Activated naive CD8-positive, alpha-beta T cell treated with anti-CD3 and anti-CD28 coated beads, Interleukin-2, amount 10 ng/mL, durations not matched to agents 7 days and 5 days (primary cell): Measurements from ENCODE around the gene TSC22D2. TPM values are rescaled to one million over a fixed set of nuclear protein-coding genes. Genes with fewer than 3 reads are reported as not detected.

ENCODE experiments used
- ATAC-seq: fragments of 150-1000 bp; cut with Tn5 transposase; one replicate; pipeline ENCODE4 v1.10.0; 2021; ENCODE audit warnings: low read depth, moderate library complexity
- POLR2A ChIA-PET: fragments of 350-600 bp; sonication (Branson Sonifier 250); formaldehyde crosslinking; loops from one replicate; lab custom pipeline; 2021; ENCODE audit warnings: antibody characterized with exemption; lab: Charles Lee
- DNase-seq: peaks from one replicate; pipeline ENCODE4 v3.0.0; 2021
- H3K27ac Mint-ChIP-seq: one replicate; pipeline ENCODE4 v1.8.0; 2022; ENCODE audit warnings: mild to moderate bottlenecking, mixed read lengths
- H3K27me3 Mint-ChIP-seq: one replicate; pipeline ENCODE4 v1.8.0; 2022; ENCODE audit warnings: mild to moderate bottlenecking, moderate library complexity, mixed read lengths
- H3K36me3 Mint-ChIP-seq: one replicate; pipeline ENCODE4 v1.8.0; 2021; ENCODE audit warnings: mild to moderate bottlenecking, mixed read lengths
- H3K4me1 Mint-ChIP-seq: one replicate; pipeline ENCODE4 v1.8.0; 2021; ENCODE audit warnings: mixed read lengths
- H3K4me3 Mint-ChIP-seq: one replicate; pipeline ENCODE4 v1.8.0; 2022; ENCODE audit warnings: mild to moderate bottlenecking, moderate library complexity, mixed read lengths
- H3K9me3 Mint-ChIP-seq: one replicate; pipeline ENCODE4 v1.8.0; 2021; ENCODE audit warnings: mixed read lengths
- total RNA-seq, 2 experiments: library from RNA; stranded (reverse); gene quantifications; one replicate each; pipeline ENCODE4 v1.2.3, GENCODE V29; 2021

TSC22D2 gene
- total RNA-seq, 2 experiments from 2014 or later, result 15.5 to 15.8 TPM

DNA sequence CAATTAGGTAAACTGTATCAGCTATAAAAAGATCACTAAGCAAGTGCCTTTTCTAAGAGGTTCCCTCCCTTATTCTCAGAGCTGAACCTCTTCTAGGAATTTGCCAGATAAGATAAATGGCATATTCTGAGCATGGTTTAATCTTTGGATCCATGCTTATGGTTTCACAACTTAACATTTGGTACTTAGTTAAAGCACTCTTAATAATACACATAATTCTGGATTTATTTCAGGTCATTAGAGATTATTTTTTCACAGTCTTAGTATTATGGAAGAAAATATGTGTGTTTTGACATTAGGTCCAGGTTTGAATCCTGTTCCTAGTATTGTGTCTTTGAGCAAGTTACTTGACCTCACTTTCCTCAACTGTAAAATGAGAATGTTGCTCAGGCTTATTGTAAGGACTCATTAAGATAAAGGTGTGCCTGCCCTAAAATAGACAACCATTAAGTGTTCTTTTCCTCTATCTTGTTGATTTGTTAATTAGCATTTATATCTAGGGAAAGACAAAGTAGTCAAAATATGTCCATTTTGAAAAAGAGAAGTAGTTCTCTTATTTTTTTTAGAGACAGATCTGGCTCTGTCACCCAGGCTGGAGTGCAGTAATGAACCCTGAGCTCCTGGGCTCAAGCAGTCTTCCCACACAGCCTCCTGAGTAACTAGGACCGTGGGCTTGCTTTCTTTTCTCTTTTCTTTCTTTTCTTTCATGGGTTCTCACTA is 43.4 kb downstream of the TSC22D2 start:
- H3K4me1 Mint-ChIP-seq, result peaks cover 3% of the 10 kb centered on the region
- no peaks in the 10 kb centered on the region for H3K9me3 Mint-ChIP-seq
- POLR2A ChIA-PET, result no interaction called here
- no peak for DNase-seq
- no peak for ATAC-seq
- H3K4me3 Mint-ChIP-seq, result no peak overlapping the region
- H3K27me3 Mint-ChIP-seq, result no peaks in the 10 kb centered on the region
- peaks cover 3% of the 10 kb centered on the region for H3K36me3 Mint-ChIP-seq
- H3K27ac Mint-ChIP-seq, result no peak overlapping the region

DNA sequence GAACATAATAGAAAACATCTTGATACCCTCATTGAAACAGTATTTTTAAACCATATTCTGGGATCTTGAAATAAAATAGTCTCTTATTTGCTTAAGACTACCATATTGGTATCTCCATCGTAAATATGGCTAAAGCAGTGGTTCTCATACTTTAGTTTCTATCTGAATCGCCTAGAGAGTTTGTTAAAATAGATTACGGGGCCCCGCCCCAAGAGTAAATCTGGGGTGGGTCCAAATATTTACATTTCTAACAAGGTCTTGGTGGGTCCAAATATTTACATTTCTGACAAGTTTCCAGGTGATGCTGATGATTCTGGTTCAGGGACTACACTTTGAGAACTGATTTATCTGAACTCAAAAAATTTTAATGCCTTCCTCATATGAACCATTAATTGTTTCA is 45.3 kb downstream of the TSC22D2 start:
- Mint-ChIP-seq H3K4me3 (no peak overlapping the region), H3K36me3 (peaks cover 9% of the 10 kb centered on the region), H3K27me3 (no peaks in the 10 kb centered on the region), H3K27ac (no peak overlapping the region), H3K9me3 (no peaks in the 10 kb centered on the region), H3K4me1 (peaks cover 3% of the 10 kb centered on the region)
- no peak for DNase-seq
- POLR2A ChIA-PET, result no interaction called here
- ATAC-seq, result no peak

DNA sequence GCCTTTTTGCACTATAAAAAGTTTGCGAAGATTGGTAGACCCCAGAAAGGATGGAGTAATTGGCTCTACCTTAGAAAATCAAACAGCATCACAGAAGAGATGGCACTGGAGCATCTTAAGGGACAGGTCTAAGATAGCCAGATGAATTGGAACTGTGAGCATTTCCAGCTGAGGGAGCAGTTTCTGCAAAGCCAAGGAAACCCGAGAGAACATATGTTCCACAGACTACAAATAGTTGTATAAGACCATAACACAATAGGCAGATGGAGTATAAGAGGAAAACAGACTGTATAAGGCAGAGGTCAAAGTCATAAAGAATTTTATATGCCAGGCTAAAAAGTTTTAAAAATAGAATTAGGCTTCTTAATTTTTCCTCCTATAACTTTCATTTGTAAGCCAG is 46.0 kb downstream of the TSC22D2 start:
- Mint-ChIP-seq H3K36me3 (peaks cover 14% of the 10 kb centered on the region), H3K27ac (no peak overlapping the region), H3K9me3 (no peaks in the 10 kb centered on the region), H3K27me3 (no peaks in the 10 kb centered on the region), H3K4me3 (no peak overlapping the region), H3K4me1 (peaks cover 3% of the 10 kb centered on the region)
- POLR2A ChIA-PET, result no interaction called here
- DNase-seq (no peak), ATAC-seq (no peak)

DNA sequence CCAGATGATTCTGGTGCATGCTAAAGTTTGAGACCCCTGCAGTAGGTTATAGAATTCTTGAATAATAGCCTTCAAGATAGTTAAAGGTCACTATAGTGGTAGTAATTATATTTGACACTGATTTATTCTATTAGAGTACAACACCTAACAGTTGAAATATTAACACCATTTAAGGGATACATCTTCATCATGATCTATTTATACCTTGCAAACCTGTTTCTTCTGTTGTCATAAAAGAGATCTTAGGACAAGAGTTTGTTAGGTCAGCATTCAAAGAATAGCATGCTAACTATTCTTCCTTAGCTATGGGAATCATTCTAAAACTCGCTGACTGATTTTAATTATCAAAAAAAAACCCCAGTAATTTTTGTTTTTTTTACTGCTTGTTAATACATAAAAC is 46.5 kb downstream of the TSC22D2 start:
- peaks cover 3% of the 10 kb centered on the region for H3K4me1 Mint-ChIP-seq
- no peaks in the 10 kb centered on the region for H3K27me3 Mint-ChIP-seq
- no peak for ATAC-seq
- POLR2A ChIA-PET, result no interaction called here
- DNase-seq, result no peak
- peaks cover 18% of the 10 kb centered on the region for H3K36me3 Mint-ChIP-seq
- no peaks in the 10 kb centered on the region for H3K9me3 Mint-ChIP-seq
- H3K27ac Mint-ChIP-seq, result no peak overlapping the region
- no peak overlapping the region for H3K4me3 Mint-ChIP-seq

GRCh38 chr3:150455341-150455740 is 47.2 kb downstream of the TSC22D2 start:
- POLR2A ChIA-PET, result no interaction called here
- H3K9me3 Mint-ChIP-seq, result no peaks in the 10 kb centered on the region
- DNase-seq (no peak), ATAC-seq (no peak)
- no peak overlapping the region for H3K4me3 Mint-ChIP-seq
- peaks cover 3% of the 10 kb centered on the region for H3K4me1 Mint-ChIP-seq
- H3K27me3 Mint-ChIP-seq, result no peaks in the 10 kb centered on the region
- H3K36me3 Mint-ChIP-seq, result peaks cover 18% of the 10 kb centered on the region
- H3K27ac Mint-ChIP-seq, result no peak overlapping the region

DNA sequence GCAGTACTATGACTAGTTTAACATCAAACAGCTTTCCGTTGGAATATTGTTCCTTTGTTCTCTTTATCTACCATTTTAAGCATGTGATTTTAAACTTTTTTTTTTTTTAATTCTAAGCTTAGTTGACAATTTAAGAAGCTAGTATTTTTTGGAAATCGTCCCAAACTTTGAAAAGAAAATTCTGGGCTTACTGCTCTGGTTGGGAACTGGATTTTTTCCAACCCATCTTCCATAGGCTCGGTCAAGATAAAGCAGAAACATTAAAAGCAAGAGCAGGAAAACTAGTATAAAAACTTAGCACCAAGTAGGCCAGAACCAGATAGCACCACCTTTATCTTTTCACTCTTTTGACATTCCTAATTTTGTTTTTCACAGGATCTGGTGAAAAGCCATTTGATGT is 49.9 kb downstream of the TSC22D2 start:
- H3K4me1 Mint-ChIP-seq, result no peaks in the 10 kb centered on the region
- H3K36me3 Mint-ChIP-seq, result peaks cover 14% of the 10 kb centered on the region
- no peak overlapping the region for H3K27ac Mint-ChIP-seq
- H3K27me3 Mint-ChIP-seq, result no peaks in the 10 kb centered on the region
- H3K9me3 Mint-ChIP-seq, result no peaks in the 10 kb centered on the region
- POLR2A ChIA-PET, result no interaction called here
- ATAC-seq (no peak), DNase-seq (no peak)
- H3K4me3 Mint-ChIP-seq, result no peak overlapping the region

- POLR2A ChIA-PET, result no interaction called here
- Mint-ChIP-seq H3K27me3 (no peaks in the 10 kb centered on the region), H3K27ac (no peak overlapping the region), H3K9me3 (no peaks in the 10 kb centered on the region), H3K4me3 (no peak overlapping the region), H3K36me3 (peaks cover 14% of the 10 kb centered on the region), H3K4me1 (no peaks in the 10 kb centered on the region)
- DNase-seq (no peak), ATAC-seq (no peak)
Measured at GRCh38 chr3:150460484-150460883, 52.4 kb downstream of the TSC22D2 start.

- ATAC-seq, result no peak
- no peak for DNase-seq
- Mint-ChIP-seq H3K4me1 (no peaks in the 10 kb centered on the region), H3K9me3 (no peaks in the 10 kb centered on the region), H3K36me3 (peaks cover 14% of the 10 kb centered on the region), H3K27me3 (no peaks in the 10 kb centered on the region), H3K4me3 (no peak overlapping the region), H3K27ac (no peak overlapping the region)
- POLR2A ChIA-PET, result no interaction called here
Measured at GRCh38 chr3:150461399-150461798, 53.3 kb downstream of the TSC22D2 start.

GRCh38 chr3:150462108-150462507 is 54.0 kb downstream of the TSC22D2 start:
- POLR2A ChIA-PET, result no interaction called here
- Mint-ChIP-seq H3K27me3 (no peaks in the 10 kb centered on the region), H3K4me1 (no peaks in the 10 kb centered on the region), H3K4me3 (no peak overlapping the region), H3K9me3 (no peaks in the 10 kb centered on the region), H3K36me3 (peaks cover 14% of the 10 kb centered on the region), H3K27ac (no peak overlapping the region)
- ATAC-seq (no peak), DNase-seq (no peak)

- POLR2A ChIA-PET, result no interaction called here
- no peaks in the 10 kb centered on the region for H3K4me1 Mint-ChIP-seq
- H3K27ac Mint-ChIP-seq, result no peak overlapping the region
Measured at GRCh38 chr3:150464684-150465083, 56.6 kb downstream of the TSC22D2 start.

GRCh38 chr3:150467381-150467780 is 59.3 kb downstream of the TSC22D2 start:
- no peaks in the 10 kb centered on the region for H3K9me3 Mint-ChIP-seq
- no peaks in the 10 kb centered on the region for H3K27me3 Mint-ChIP-seq
- no peak overlapping the region for H3K27ac Mint-ChIP-seq
- no peaks in the 10 kb centered on the region for H3K4me1 Mint-ChIP-seq
- no peaks in the 10 kb centered on the region for H3K36me3 Mint-ChIP-seq
- ATAC-seq, result no peak
- no peak for DNase-seq
- POLR2A ChIA-PET, result no interaction called here
- no peak overlapping the region for H3K4me3 Mint-ChIP-seq

More at GRCh38 chr3:150464684-150465083, 56.6 kb downstream of the TSC22D2 start:
- no peaks in the 10 kb centered on the region for H3K9me3 Mint-ChIP-seq
- no peaks in the 10 kb centered on the region for H3K27me3 Mint-ChIP-seq
- no peaks in the 10 kb centered on the region for H3K36me3 Mint-ChIP-seq
- no peak for ATAC-seq
- no peak overlapping the region for H3K4me3 Mint-ChIP-seq
- DNase-seq, result no peak

GRCh38 chr3:150469031-150469930 is 61.2 kb downstream of the TSC22D2 start:
- Mint-ChIP-seq H3K27ac (no peak overlapping the region), H3K27me3 (no peaks in the 10 kb centered on the region), H3K36me3 (no peaks in the 10 kb centered on the region), H3K9me3 (peaks cover 3% of the 10 kb centered on the region), H3K4me1 (no peaks in the 10 kb centered on the region), H3K4me3 (no peak overlapping the region)
- POLR2A ChIA-PET, result no interaction called here
- ATAC-seq, result no peak
- DNase-seq, result no peak

DNA sequence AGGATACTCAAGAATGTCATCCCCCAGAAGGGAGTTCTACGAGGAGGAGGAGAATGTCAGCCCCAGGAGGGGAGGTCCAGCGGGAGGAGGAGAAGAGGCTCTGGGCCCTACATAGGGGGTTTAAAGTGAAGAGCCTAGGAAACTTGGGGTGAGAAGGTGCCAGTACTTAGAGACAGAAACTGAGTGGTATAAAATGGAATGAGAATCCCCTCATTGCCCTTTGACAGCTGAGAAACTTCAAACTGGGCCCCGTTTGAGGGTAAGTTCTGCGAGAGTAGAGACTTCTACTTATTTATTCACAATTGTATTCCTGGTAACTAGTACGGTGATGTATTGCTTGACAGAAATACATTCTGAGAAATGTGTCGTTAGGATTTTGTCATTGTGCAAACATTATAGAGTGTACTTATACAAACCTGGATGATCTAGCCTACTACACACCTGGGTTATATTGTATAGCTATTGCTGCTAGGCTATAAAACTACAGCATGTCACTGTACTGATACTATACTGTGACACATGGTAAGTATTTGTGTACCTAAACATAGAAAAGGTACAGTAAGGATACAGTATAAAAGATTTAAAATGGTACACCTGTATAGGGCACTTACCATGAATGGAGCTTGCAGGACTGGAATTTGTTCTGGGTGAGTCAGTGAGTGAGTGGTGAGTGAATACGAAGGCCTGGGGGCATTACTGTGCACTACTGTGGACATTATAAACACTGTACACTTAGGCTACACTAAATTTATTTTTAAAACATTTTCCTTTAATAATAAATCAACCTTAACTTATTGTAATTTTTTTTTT is 62.0 kb downstream of the TSC22D2 start:
- DNase-seq, result no peak
- POLR2A ChIA-PET, result no interaction called here
- peaks cover 3% of the 10 kb centered on the region for H3K9me3 Mint-ChIP-seq
- ATAC-seq, result no peak
- no peak overlapping the region for H3K4me3 Mint-ChIP-seq
- no peak overlapping the region for H3K27ac Mint-ChIP-seq
- H3K4me1 Mint-ChIP-seq, result no peaks in the 10 kb centered on the region
- no peaks in the 10 kb centered on the region for H3K36me3 Mint-ChIP-seq
- no peaks in the 10 kb centered on the region for H3K27me3 Mint-ChIP-seq
